HL-60/S4 treated with phorbol 12-myristate 13-acetate at 8.2 ng/mL for 4 days and 3 days (cell line): ENCODE measurements around the gene USH2A.
"Not testable (repeated sequence)": the region's sequence is repeated elsewhere in the genome, so short reads cannot be mapped to it uniquely, and the experiment has no call there.

Experiments used
- in situ Hi-C: fragments of 300-500 bp; cut with MboI; formaldehyde crosslinking; loops from 2 replicates; pipeline ENCODE4 v1.15.0; 2022; ENCODE audit warnings: low sequenced_read_pairs

Gene USH2A

DNA sequence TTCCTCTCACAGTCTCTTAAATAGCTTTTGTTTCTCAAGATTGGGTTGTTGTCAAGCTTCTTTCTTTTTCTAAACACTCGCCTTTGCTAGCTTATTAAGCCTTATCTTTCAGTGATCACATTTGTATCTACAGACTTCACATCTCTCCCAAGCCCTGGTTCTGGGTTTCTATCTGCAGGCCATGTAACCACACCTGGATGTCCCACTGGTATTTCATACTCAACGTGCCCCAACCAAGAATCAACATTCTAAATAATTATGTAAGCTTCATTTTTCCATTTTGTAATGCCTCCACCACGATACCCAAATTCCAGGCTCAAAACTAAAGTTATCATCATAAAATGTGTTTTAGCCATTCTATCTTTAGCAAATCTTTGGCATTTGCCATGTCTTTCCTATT lies 372.2 kb downstream of the USH2A start:
- in situ Hi-C loops, result no loop called here

DNA sequence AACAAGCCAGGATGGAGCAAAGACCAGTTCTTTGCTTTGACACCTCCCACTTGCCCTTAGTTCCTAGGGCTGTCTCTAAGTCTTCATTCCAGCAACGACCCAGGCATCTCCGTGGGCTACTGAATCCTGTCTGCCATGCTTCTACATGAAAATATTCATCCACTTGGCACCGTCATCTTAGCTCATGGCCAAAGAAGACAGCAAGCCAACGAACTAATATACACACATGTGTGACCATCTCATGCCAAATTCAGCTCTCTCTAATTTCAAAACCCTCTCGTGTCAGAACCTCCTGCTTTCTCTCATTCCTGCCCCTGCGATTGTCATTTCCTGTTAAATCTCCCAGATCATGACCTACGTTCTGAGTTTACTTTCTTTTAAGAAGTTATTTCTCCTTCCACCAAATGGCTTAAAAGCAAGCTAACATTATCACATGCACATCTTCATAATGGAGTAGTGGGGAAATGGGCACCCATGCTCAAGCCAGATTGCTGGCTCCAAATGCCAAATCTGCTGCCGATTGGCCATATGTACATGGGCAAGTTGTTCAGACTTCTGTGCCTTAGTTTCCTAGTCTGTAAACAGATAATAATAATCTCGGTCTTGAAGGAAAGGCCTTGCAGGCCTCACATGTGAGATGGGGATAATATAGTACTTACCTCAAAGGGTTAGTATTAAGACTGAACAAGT lies 373.4 kb downstream of the USH2A start:
- in situ Hi-C loops, result no loop called here

DNA sequence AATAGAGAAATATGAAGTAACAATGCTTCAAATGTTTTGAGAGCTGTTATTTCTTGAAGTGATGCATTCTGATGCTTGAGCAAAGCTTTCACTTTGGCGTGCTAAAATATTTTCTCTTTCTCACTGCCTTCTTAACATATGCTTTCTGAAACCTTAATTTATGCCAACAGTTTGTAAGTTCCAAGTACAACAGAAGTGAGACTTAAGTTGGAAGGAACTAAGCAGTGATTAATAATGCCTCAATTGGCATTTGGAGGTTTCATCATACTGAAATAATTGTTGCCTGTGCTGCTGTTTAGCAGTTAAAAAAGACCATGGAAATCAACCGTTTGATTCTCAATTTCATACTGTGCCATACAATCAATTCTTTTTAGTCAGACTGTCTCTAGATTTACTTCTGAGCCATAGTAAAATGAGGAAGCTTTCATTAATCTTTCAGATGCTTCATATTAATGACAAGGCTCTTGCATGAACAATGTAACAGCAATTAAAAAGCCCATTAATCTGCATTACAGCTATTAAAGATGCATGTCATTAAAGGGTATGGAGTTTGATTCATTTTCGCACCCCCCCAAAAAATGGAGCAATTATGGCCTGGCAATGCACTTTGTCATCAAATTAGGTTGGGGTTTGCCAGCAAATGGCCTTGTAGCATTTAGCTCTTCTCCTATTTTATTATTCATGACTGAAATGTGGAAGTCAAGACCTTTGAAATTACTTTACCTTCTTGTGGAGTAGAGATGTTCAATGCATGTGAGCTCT lies 375.3 kb downstream of the USH2A start:
- in situ Hi-C loops, result no loop called here

DNA sequence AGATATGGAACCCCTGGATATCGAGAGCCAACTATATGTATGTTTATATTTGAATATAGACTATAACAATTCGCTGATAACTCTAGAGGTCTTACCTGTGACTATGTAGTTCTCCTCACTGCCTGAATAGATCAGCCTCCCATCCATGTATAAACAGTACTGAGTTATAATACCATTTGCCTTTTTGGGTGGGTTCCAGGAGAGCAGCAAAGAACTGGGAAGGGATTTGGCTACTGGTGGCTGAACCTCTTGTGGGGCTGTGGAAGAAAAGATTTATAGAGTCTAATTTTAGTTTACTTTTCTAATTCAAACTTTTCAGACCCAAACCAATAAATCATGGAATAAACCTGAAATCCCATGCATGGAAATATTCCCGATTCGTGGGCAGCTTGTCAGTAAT lies 376.9 kb downstream of the USH2A start:
- in situ Hi-C loops, result no loop called here

DNA sequence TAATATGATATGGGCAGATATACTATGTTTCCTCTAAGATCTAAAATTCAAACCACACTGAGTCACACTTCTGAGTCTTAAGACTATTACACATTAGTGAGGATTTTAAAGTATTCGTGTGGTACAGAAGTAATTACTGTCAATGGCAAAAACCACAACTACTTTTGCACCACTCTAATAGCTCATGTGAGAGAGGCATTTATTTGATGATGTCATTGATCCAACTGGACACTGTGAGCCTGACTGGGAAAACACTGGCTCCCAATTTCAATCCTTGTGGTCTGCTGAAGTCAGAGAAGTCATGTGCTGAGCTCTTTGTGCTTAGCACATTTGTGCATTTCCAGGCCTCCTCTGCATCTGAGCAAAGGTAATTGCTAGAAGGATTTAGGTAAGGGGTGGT lies 377.8 kb downstream of the USH2A start:
- in situ Hi-C loops, result no loop called here

DNA sequence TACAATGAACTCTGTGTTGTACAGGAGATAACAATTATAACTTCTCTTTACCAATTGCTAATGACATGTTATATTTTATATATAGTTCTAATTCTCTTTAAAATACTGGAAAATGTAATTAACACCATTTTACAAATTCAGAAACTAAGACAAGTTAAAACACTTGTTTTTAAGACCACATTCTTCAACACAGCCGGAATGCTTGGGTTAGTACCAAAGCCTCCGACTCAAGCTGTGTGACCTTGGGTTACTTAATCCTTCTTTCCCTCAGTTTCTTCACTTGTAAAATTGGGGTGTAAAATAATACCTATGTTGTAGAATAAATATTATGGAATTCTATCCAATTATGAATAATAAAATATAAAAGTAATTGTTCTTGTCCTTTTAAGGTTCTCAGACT lies 378.7 kb downstream of the USH2A start:
- in situ Hi-C loops, result no loop called here

DNA sequence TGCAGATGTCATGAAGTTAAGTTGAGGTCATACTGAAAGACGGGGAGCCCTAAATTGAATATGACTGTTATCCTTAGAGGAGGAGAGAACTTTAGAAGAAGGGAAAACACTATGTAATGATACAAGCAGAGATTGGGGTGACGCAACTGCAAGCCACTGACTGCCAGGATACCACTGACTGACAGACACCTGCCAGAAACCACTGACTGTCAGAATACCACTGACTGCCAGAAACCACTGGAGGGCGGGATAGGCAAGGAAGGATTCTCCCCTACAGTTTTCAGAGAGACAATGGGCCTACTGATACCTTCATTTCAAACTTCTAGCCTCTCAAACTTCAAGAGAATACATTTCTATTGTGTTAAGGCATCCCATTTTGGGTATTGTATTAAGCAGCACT lies 388.7 kb downstream of the USH2A start:
- in situ Hi-C loops, result no loop called here

DNA sequence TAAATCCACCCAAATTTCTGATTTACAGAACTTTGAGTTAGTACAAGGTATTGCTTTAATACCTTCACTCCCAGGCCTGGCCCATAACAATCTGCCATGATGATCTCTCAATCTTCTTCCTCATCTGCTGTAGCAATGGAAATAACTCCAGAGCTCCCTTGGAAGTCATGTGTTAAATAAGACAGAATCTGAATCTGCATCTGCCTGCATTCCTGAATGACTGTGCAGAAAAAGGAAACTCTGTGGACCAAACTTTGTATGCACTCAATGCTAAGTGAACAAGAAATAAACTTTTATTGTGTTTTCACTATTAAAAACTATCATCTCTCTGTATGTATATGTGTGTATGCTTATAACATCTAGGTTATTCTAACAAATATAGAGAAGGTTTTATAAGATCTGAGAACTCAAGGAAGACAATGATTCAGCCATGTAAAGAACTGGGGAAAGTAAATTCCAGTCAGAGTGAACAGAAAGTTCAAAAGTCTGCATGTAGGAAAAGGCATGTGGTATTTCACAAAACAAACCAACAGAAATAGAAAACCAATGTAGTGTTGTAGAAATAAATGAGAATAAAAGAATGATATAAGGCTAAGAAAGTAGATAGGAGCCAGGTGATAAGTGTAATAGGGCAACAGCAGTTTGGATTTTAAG lies 390.2 kb downstream of the USH2A start:
- in situ Hi-C loops, result no loop called here

DNA sequence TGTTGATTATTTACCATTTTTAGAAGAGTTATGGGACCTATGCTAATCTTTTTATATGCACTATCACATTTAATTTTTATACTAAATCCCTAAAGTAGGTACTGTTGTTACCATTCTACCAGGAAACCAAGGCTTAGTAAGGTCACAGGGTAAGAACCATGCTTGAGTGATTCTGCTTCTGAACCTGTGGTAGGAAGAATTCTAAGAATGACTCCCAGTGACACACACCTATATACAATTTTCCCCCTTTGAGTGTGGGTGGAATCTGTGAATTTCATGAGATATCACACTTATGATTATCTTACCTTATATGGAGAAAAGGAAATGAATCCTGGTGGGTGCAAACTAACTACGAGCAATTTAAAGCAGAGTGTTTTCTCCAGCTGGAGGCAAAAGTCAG lies 391.0 kb downstream of the USH2A start:
- in situ Hi-C loops, result no loop called here

DNA sequence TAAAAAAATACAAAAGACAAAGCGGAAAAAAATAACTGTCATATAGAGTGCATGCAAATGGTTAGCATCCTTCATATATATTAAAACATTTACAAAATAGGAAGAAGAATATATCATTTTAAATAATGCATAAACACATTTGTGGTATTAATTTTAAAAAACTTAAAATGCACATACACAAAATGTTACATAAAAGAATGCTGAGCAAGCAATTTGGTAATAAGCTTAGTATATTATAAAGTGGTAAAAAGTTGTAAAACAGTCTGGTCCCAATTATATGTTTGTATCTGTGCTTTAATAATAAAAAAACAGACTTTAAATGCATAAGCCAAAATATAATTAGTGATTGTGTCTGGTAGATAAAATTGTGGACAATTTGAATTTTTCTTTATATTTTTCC lies 394.6 kb downstream of the USH2A start:
- in situ Hi-C loops, result no loop called here

DNA sequence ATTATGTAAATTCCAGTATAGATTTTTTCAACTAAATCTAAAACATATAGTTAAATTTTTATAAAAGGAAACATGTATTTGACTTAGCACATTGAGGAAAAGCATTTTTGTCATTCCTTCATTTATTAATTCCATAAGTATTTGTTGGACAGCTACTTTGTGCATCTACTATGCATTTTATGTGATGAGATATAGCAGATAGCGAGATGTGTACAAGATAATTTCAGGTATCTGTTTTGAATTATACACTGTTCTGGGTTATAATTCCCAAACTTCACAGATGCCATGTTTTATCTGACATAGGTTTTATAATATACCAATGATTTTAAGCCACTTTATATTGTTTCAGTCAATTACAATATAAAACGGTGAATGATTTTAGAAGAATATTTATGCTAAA lies 398.7 kb downstream of the USH2A start:
- in situ Hi-C loops, result no loop called here

DNA sequence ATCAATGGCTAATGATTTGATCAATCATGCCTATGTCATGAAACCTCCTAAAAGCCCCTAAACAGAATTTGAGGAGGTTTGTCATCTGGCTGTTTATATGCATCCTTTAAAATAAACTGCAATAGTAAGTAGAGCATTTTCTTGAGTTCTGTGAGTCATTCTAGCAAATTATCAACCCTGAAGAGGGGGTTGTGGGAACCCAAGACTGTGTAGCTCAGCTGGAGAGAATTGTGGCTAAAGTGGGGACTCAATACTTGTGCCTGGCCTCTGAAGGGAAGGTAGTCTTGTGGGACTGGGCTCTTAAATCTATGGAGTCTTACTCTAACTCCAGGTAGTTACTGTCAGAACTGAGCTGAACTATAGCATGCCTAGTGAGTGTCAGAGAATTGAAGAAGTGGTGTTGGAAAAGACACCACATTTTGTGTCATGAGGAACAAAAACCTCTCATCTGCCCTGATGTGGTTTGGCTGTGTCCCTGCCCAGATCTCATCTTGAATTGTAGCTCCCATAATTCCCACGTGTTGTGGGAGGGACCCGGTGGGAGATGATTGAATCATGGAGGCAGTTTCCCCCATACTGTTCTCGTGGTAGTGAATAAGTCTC lies 402.4 kb downstream of the USH2A start:
- in situ Hi-C loops, result no loop called here

DNA sequence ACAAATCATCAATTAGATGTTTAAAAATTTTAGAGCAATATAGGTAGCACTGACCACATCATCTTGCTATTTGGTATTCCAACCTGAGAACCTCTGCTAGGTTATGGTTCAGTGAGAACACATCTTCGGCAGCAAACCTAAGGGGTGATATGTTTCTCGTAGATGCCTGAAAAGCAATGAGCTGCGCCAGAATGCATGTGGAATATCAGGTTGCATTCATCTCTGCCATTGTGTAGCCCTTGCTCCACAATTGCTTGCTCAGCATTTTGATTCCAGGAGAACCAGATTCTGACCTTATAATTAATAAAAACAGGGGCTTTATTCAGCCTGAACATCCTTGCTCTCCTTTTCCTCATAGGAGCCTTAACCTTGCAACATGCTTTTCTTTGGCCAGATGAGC lies 408.1 kb downstream of the USH2A start:
- in situ Hi-C loops, result no loop called here

DNA sequence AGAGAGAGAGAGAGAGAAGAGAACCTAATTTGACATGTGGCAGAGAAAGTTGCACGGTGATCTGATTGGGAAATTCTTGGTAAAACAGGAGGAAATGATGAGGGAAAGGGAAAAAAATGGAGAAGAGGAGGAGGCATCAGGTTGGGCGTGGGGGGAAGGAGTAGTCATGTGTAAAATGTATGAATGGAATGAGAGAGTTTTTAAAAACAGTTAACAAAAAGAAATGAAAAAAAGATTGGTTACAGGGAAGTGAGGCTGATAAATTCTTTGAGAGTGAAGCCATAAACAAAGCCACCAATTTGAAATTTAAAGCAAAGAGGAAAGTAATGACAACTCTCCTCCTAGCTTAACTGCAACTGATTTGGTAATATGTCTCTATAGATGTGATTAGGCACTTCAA lies 409.2 kb downstream of the USH2A start:
- in situ Hi-C loops, result no loop called here

DNA sequence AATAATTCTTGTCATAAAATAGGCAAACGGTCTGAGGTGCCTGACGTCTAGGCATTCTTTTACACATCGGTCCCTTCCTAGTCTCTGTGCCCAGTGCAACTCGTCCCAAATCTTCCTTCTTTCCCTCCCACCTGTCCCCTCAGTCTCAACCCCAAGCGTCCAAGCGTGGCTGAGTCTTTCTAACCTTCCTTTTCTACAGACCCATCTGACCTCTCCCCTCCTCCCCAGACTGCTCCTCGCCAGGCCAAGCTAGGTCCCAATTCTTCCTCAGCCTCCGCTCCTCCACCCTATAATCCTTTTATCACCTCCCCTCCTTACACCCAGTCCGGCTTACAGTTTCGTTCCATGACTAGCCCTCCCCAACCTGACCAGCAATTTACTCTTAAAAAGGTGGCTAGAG lies 413.8 kb downstream of the USH2A start:
- in situ Hi-C loops, result not testable (repeated sequence)

DNA sequence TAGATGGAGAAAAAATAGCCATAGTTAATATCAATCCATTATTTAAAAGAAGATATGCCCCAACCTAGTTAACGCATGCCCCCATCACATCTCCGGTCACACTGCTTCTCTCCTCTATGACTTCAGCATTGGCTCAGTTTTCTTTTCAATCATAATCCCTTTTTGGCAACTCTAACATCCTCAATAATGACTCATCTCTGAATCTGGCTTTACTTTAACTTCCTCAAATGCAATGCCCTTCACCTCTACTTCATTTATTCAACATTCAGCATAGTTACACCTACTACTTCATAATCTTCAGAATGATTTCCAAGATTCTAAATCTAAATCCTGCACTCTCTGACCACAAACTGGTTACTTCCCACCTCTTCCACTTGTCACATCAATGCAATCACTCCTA lies 417.3 kb downstream of the USH2A start:
- in situ Hi-C loops, result no loop called here

DNA sequence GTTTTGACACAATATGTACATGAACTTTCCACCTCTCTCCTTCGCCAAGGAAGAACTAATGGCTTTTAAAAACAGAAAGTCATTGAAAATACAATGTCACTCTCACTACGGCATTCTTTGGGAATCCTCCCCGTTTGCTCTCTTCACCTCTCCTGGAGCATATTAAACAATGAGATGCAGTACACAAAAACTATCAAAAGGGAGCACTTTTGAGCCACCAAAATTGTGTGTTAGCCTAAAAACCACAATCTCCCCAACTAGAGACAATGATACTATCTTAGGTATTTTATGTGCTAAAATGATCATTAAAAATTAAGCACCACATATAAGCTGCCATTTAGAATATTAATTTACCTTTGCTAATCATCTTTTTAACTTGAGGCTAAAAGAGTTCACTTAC lies 430.6 kb downstream of the USH2A start:
- in situ Hi-C loops, result no loop called here

DNA sequence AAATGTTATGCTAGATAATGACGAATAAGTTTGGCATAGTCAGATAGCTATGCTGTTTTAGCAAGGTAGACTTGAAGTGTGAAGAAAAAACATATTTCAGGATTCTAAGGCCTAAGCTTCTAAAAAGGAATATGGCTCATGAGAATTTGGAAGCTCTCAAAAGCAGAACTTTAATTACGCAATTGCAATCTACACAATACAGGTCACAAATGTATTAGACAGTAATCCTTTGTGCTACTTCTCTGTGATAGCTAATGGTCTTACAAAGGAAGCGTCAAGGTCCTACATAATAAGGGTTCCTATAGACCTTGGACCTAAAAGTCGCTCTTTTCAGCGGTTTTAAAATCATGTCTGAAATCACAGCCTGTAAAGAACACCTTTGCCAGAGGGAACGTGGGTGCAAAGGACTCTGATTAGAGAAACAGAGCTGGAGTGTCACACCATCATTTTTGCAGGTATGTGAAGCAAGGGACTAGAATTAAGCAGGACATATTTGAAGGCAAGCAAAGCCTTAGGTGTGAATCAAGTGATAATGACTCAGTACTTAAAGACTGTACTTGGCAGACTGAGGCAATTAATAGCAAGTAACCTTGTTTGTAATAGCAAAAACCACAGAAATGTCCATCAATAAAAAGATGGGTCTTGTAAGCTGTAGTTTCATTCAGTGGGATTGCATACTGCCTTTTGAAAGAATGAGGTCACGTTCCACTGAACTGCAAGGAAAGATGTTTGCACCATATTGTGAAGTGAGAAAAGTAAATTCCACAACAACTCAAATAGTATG lies 436.0 kb downstream of the USH2A start:
- in situ Hi-C loops, result no loop called here

DNA sequence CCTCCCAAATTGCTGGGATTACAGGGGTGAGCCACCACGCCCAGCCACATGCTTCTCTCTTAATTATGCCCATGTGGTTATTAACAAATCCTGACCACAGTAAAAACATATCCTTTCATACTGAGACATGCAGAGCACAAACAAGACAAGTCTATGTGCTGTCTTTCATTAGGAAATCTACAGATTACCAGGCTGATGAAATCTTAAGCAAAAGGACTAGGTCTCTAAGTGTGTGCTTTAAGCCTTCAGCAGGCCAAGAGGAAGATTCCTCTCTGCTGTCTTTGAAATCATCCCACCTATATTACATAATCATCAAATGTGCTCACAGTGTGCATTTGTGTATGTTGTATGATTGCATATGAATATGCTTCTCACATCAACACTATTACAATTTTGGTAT lies 436.8 kb downstream of the USH2A start:
- in situ Hi-C loops, result no loop called here

DNA sequence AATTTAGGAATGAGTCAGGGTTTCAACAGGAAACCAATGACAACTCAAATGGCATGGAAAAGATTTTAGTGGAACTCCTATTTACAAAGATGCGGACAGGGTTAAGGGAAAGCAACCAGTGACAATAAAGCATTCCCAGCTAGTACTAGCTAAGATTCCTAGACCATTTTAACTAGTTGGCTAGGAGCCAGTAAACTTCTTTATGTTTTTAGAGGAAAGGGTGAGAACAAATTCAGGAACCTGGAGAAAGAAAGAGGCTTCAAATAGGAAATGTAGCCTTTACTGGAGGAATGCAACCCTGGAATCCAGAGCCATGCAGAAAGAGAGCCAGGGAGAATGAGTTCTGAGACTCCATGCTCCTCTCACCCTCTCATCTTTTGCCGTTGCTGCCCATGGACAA lies 439.6 kb downstream of the USH2A start:
- in situ Hi-C loops, result no loop called here

DNA sequence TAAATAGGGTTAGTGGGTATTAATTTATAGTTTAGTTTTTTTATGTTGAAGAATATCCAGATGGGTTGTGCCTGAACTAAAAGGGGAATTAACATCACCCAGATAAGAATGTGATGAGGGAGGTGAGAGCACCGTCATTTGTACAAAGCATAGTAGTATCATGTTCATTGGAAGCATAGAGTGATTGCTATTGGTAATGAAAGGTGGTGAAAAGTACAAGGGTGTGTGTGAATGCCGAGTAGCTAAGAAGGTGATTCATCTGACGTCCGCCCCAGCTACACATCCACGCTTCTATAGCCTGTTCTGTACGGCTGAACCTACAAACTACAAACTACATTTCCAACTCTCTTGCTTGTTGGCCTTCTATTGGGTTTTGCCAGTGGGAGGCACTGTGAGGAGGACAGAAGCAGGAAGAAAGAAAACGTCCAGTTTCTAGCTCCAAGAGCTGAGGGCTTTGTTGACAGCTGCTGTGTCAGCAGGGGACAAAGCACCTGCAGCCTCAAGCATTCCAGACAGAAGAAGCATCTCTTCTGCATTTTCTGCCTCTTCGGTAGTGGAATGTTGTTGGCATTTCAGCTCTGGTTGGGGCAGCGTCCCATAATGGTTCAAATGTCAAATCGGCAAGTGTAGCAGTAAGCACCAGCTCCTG lies 451.3 kb downstream of the USH2A start:
- in situ Hi-C loops, result no loop called here
